GM18517 (cell line): Measurements from ENCODE around the gene SYF2.

Experiments
- ATAC-seq: cut with Tn5 transposase; IDR thresholded peaks from one replicate; pipeline ENCODE4 v1.9.1; 2021; ENCODE audit warnings: mild to moderate bottlenecking, moderate library complexity; ENCODE audit not compliant: unreplicated experiment

The SYF2 gene

GRCh38 chr1:25185409-25186160 is 46.7 kb downstream of the SYF2 start:
- no peak for ATAC-seq

- no peak for ATAC-seq
These were observed 48.1 kb downstream of the SYF2 start for GRCh38 chr1:25184001-25184762.

GRCh38 chr1:25183126-25183980 is 48.9 kb downstream of the SYF2 start:
- ATAC-seq = no peak

- no peak for ATAC-seq
These were observed 49.7 kb downstream of the SYF2 start for GRCh38 chr1:25182629-25183028.

GRCh38 chr1:25180996-25181395 is 51.3 kb downstream of the SYF2 start:
- no peak for ATAC-seq

GRCh38 chr1:25178917-25179561 is 53.3 kb downstream of the SYF2 start:
- ATAC-seq = no peak

- no peak for ATAC-seq
These were observed 57.3 kb downstream of the SYF2 start for GRCh38 chr1:25174730-25175612.

- ATAC-seq = no peak
These were observed 58.0 kb downstream of the SYF2 start for GRCh38 chr1:25174363-25174729.

GRCh38 chr1:25173809-25174340 is 58.4 kb downstream of the SYF2 start:
- ATAC-seq = no peak
